HG03095 (cell line): Measurements from ENCODE around the gene PTPRU.

Source experiments
- ATAC-seq: cut with Tn5 transposase; IDR thresholded peaks from one replicate; pipeline ENCODE4 v1.9.1; 2021; ENCODE audit warnings: moderate library complexity; ENCODE audit not compliant: unreplicated experiment

PTPRU gene

GRCh38 chr1:29235955-29236711 is at the start of gene PTPRU:
PTPRU (plus strand) TSS chr1:29236522; CDS start chr1:29236645, 123 bp downstream.
- peak; percentile 70 for ATAC-seq

GRCh38 chr1:29186707-29187106 is 49.6 kb upstream of the PTPRU start:
- ATAC-seq = no peak

GRCh38 chr1:29190718-29191117 is 45.6 kb upstream of the PTPRU start:
- no peak for ATAC-seq

GRCh38 chr1:29193879-29194455 is 42.4 kb upstream of the PTPRU start:
- no peak for ATAC-seq

- no peak for ATAC-seq
Observed at GRCh38 chr1:29195881-29196291, 40.4 kb upstream of the PTPRU start.

- ATAC-seq = no peak
Observed at GRCh38 chr1:29196863-29197589, 39.3 kb upstream of the PTPRU start.

GRCh38 chr1:29197590-29197924 is 38.8 kb upstream of the PTPRU start:
- no peak for ATAC-seq

- ATAC-seq = no peak
Observed at GRCh38 chr1:29197993-29198392, 38.3 kb upstream of the PTPRU start.

GRCh38 chr1:29200906-29201594 is 35.3 kb upstream of the PTPRU start:
- no peak for ATAC-seq

GRCh38 chr1:29201595-29202051 is 34.7 kb upstream of the PTPRU start:
- no peak for ATAC-seq

GRCh38 chr1:29202053-29202452 is 34.3 kb upstream of the PTPRU start:
- no peak for ATAC-seq

GRCh38 chr1:29202584-29203340 is 33.6 kb upstream of the PTPRU start:
- ATAC-seq = no peak

GRCh38 chr1:29208442-29208841 is 27.9 kb upstream of the PTPRU start:
- no peak for ATAC-seq

- ATAC-seq = no peak
Observed at GRCh38 chr1:29209173-29209572, 27.1 kb upstream of the PTPRU start.

- no peak for ATAC-seq
Observed at GRCh38 chr1:29210278-29211085, 25.8 kb upstream of the PTPRU start.

GRCh38 chr1:29211086-29212030 is 25.0 kb upstream of the PTPRU start:
- no peak for ATAC-seq

- no peak for ATAC-seq
Observed at GRCh38 chr1:29213055-29213454, 23.3 kb upstream of the PTPRU start.

- ATAC-seq = no peak
Observed at GRCh38 chr1:29217633-29218032, 18.7 kb upstream of the PTPRU start.

GRCh38 chr1:29218223-29218622 is 18.1 kb upstream of the PTPRU start:
- ATAC-seq = no peak
